GM19468 (cell line): Measurements from ENCODE around the gene BAIAP2.

Experiments used
- ATAC-seq: cut with Tn5 transposase; IDR thresholded peaks from one replicate; pipeline ENCODE4 v1.9.1; 2021; ENCODE audit warnings: mild to moderate bottlenecking, moderate library complexity, moderate number of reproducible peaks; ENCODE audit not compliant: unreplicated experiment; ENCODE audit errors: extremely low read depth

Gene BAIAP2

GRCh38 chr17:81049973-81050551 is 15.1 kb downstream of the BAIAP2 start:
- ATAC-seq: no peak

DNA sequence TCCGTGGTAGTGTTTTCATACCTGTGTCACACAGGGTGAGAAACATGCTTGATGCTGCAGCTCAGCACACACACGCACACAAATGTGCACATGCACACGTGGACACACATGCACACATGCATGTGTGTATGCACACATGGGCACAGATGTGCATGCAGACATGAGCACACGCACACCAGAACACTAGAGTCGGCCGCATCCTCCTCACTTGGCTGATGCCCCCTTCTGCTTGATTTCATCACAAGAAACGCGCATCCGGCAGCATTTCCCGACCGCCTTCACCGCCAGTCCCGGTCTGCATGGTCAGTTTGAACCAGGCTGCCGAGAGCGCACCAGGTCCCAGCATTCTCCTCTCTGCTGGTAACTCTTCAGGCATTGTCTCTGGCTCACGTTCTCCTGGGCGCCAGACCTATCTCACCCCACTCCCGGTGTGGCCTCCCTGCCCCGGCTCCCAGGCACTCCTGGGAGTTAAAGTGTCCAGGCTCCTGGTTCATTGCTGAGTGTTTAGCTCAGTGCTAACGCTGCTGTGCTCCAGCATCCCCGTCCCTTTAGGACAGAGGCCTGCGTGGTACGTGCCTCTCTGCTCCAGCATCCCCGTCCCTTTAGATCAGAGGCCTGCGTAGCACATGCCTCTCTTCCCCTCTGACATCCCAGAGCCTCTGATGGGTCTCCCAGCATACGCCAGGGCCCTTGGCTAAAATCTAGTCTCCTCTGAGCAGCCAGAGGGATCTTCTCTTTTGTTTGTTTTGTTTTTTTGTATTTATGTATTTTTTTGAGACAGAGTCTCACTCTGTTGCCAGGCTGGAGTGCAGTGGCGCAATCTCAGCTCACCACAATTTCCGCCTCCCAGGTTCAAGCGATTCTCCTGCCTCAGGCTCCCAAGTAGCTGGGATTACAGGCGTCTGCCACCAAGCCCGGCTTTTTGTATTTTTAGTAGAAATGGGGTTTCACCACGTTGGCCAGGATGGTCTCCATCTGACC is 16.0 kb downstream of the BAIAP2 start:
- no peak for ATAC-seq

DNA sequence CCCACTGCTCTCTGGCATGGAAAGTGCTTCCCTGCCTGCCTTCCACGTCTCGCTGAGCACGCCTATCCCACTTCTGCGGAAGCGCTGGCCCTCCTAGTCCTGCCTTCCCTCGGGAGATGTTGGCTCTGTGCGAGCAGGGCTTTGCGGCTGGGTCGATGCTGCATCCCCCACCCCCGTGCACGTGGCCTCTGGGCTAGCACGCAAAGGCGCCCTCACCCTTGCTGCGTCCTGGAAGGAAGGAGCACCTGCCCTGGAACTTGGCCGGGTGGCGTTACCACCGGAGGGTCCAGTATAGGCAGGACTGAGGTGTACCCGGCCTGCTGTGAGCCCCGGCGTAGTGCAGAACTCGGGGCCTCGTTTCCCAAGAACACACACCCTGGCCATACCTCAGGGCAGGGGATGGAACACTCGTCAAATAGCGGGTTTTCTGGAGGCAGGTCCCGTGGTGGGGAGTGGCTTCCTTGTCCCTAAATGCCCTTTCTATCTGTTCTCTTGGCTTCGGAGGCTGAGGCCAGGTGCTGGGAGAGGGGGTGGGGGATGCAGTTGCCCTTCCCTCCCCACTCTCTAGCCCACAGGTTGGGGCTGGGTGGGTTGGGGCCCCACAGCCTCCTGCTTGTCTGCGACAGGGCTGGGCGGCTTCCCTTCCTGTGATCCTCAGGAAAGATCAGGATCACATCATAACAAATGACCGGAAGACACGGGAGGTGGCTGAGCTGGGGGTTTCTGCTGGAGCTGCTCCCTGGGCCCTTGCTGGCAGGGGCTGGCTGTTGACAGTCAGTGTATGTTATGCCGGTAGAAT is 17.4 kb downstream of the BAIAP2 start:
- no peak for ATAC-seq

DNA sequence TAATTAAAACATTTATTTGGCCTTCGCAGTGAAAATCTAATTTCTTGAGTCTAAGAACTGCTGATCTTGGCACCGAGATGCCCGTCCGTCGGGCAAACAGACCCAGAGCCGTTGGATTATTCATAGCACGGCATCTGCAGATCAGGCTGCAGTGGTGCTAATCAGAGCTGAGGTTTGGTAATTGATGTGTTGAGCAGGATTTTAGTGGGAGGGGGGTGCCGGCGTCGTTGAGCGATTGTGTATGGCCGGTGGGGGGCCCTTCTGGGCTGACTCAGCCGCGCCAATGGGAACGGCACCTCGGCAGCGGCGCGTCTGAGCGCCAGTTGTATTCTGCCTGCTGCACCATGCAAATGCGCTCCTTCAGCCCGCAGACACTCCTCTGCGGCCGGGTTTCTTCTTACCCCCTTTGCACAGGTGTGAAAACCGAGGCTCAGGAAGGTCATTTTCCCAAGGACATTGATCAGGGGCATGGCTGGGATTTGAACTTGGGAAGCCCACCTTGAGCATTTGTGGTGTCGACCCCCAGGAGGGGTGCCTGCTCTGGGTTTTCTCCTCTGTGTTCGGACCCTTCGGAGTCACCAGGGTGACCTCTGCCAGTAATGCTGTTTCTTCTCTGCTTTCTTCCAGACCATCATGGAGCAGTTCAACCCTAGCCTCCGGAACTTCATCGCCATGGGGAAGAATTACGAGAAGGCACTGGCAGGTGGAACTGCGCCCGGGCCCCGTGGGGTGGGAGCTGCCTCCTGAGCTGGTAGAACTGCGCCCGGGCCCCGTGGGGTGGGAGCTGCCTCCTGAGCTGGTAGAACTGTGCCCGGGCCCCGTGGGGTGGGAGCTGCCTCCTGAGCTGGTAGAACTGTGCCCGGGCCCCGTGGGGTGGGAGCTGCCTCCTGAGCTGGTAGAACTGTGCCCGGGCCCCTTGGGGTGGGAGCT is 18.4 kb downstream of the BAIAP2 start:
- ATAC-seq: no peak

GRCh38 chr17:81054308-81054707 is 19.4 kb downstream of the BAIAP2 start:
- ATAC-seq: no peak

- no peak for ATAC-seq
These were observed 20.0 kb downstream of the BAIAP2 start for GRCh38 chr17:81054881-81055370.

DNA sequence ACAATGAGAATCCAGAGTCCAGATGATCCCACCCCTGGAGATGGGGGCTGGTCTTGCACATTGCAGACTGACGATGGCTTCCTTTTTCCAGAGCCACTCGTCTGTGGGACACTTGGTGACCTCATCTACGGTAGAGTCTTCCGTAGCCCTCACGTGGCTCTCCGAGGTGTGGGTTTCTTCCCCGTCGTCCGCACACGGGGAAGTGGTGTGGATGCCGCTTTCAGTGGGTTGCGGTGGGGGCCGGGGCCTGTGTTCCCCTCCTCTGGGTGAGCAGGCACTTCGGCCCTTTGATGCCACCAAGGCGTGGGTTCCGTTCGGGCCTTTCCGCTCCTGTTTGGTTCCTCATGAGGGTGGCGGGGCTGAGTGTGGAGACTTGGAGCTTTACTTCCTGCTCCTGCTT is 21.4 kb downstream of the BAIAP2 start:
- no peak for ATAC-seq

GRCh38 chr17:81057079-81057730 is 22.3 kb downstream of the BAIAP2 start:
- ATAC-seq: no peak

DNA sequence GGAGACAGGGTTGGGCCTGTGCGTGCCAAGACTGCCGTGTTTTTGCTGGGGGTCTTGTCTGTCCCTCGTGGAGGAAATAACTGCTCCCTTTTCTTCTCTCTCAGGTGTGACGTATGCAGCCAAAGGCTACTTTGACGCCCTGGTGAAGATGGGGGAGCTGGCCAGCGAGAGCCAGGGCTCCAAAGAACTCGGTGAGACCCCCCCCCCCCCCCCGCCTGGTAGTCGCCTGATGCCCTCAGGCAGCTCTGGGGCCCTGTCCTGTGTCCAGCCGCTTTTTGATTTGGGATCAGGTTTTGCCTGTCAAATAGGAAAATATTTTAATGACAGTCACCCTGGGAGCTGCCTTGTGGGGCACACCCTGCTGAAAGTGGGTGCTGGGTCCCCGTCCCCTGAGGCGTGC is 22.8 kb downstream of the BAIAP2 start:
- no peak for ATAC-seq

DNA sequence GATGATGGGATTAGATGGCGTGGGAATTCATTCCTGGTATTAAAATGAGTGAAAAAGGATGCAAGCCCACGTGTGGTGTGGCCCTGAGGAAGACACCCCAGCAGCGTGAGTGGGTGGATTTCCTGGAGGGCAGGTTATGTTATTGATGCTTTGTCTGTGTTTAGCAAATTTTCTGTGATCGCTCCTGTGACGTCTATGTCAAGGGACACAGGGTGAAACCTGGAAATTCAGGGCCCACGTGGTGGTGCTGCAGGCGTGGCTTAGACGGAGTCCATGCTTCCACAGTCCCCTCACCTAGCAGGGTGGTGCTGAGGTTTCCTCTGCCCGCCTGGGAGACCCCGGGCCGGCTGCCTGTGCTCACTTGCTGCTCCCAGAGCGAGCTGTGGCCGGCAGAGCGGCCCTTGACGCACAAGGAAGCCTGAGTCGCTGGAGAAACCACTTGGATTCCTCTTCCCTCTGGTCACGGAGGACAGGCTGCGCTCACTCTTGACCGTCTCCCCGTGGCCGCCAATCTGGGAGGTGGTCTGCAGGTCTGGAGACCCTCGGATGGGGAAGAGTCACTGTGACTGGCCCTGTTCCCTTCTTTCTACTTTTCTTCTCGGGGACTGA is 23.4 kb downstream of the BAIAP2 start:
- no peak for ATAC-seq

- ATAC-seq: no peak
These were observed 24.1 kb downstream of the BAIAP2 start for GRCh38 chr17:81059026-81059425.

GRCh38 chr17:81060416-81060815 is 25.5 kb downstream of the BAIAP2 start:
- no peak for ATAC-seq

DNA sequence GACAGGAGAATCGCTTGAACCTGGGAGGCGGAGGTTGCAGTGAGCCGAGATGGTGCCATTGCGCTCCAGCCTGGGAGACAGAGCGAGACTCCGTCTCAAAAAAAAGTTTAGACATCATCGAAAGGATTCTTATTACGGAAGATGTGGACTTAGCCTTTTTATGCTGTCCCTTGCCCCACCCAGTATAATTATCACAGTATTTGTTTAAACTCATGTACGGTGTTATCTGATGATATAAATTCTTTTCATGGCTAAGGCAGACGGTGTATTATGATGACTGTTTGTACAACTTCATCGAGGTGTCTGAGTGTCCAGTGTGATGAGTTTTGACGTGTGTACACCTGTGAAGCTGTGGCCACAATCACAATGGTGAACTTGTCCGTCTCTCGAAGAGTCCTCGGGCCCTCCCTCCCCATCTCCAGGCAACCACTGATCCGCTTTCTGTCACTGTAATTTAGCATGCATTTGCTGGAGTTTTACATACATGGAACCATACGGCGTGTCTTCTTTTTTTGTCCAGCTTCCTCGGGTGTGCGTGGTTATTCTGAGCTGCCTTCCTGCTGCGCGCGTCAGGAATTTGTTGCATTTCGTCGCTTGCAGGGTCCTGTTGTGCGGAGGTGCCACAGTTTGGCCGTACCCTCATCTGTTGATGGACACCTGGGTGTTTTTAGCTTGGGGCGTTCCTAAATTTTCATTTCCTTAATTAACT is 26.2 kb downstream of the BAIAP2 start:
- ATAC-seq: no peak

GRCh38 chr17:81062014-81062780 is 27.2 kb downstream of the BAIAP2 start:
- no peak for ATAC-seq

DNA sequence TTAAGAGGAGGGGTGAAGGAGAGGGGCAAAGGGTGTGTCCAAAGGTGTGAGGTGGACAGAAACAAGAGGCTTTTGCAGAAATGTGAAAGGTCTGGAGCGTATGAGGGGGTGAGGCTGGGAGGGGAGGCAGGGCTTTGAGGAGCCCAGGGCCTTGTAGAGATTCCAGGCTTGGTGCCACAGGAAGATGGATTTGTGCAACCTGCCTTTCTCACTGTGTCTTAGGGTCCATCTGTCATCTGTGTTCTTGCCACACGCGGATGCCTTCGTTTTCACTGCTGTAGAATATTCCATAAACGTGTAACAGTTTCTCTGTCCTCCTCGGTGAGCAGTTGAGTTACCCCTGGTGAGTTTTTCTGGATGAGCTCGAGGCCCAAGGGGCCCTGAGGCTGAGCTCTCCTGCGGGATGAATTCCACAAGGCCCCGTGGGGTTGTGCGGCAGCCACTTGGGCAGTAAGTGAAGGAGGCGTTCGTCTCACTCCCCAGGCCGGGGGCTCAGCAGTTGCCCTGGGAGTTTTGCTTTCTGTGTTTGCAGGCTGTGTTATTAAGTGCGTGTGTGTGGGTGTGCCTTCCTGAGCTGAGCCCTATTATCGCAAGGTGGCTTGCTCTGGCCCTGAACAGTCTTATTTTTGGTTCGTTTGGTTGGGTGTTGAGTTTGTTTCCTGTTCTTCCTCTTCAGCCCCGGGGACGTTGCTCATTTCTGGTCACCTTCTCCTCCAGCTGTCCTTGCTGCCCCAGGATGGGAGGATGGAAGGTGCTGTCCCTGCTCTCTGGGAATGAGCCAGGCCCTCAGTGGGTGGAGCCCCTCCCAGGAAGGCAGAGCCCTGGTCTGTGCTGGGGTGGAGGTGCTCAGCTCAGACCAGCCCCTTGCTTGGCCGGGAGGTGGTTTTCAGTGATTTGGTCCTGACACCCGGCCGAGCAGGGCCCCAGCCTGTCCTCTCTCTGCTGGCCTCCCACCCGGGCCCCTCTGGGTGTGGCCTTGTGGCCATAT is 28.4 kb downstream of the BAIAP2 start:
- no peak for ATAC-seq
